GM23248 (cell line): Measurements from ENCODE around the gene NME3.

ENCODE experiments used
- EZH2 ChIP-seq: fragments of 200-600 bp; sonication (generic); IDR thresholded peaks from 2 replicates; pipeline ENCODE4 v1.6.1; 2018; ENCODE audit warnings: antibody characterized with exemption, mild to moderate bottlenecking; ENCODE audit not compliant: insufficient read depth, poor library complexity, severe bottlenecking
- EZH2phosphoT487 ChIP-seq: fragments of 200-600 bp; sonication (generic); IDR thresholded peaks from 2 replicates; pipeline ENCODE4 v1.6.1; 2018; ENCODE audit warnings: antibody characterized with exemption, moderate library complexity, mild to moderate bottlenecking, low read depth; ENCODE audit not compliant: insufficient read depth

- TF ChIP-seq EZH2 (no peak), EZH2phosphoT487 (no peak)
Measured at GRCh38 chr16:1788708-1789100, 17.4 kb upstream of the NME3 start.
